NB4 (cell line): Measurements from ENCODE around the gene CCDC13.

Source experiments
- DNase-seq: peaks from one replicate; pipeline ENCODE4 v3.0.0; 2010; ENCODE audit warnings: low read depth
- H3K4me3 ChIP-seq: one replicate; pipeline ENCODE4 v1.5.1; 2011; ENCODE audit warnings: mild to moderate bottlenecking, low read depth, low read length, moderate library complexity
- MYC ChIP-seq: IDR thresholded peaks from 2 replicates; pipeline ENCODE4 v1.6.1; 2011; ENCODE audit warnings: low read depth, low read length
- POLR2A ChIP-seq: IDR thresholded peaks from 2 replicates; pipeline ENCODE4 v1.6.1; 2011; ENCODE audit warnings: mild to moderate bottlenecking; ENCODE audit not compliant: insufficient read length; ENCODE audit errors: extremely low read depth
- TF ChIP-seq, protein P1 (sequence below): IDR thresholded peaks from one replicate; pipeline ENCODE4 v1.5.1; 2012; ENCODE audit warnings: low read depth, low read length
- TF ChIP-seq, protein P2 (sequence below): IDR thresholded peaks from 2 replicates; pipeline ENCODE4 v1.6.1; 2011; ENCODE audit warnings: low read depth, low read length

The CCDC13 gene

DNA sequence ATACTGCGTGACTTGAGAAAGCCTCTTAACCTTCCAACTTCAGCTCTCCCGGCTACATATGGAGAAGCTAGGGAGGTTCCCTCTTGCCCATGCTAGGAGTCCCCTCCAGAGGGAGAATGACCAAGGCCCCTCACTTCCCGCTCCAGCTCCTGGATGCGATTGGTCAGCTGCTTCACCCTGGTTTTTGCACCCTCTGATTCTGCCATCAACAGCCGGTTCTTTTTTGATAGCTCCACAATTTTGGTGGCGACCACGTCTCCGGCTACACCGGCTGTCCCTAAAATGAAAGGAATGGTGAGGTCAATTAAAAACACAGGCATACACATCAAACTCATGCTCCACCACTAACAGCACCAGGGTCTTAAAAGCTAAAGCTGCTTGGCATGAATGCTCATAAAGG is 20.6 kb downstream of the CCDC13 start:
- no peak for DNase-seq
- TF ChIP-seq, protein P1, sequence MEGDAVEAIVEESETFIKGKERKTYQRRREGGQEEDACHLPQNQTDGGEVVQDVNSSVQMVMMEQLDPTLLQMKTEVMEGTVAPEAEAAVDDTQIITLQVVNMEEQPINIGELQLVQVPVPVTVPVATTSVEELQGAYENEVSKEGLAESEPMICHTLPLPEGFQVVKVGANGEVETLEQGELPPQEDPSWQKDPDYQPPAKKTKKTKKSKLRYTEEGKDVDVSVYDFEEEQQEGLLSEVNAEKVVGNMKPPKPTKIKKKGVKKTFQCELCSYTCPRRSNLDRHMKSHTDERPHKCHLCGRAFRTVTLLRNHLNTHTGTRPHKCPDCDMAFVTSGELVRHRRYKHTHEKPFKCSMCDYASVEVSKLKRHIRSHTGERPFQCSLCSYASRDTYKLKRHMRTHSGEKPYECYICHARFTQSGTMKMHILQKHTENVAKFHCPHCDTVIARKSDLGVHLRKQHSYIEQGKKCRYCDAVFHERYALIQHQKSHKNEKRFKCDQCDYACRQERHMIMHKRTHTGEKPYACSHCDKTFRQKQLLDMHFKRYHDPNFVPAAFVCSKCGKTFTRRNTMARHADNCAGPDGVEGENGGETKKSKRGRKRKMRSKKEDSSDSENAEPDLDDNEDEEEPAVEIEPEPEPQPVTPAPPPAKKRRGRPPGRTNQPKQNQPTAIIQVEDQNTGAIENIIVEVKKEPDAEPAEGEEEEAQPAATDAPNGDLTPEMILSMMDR = no peak
- TF ChIP-seq, protein P2, sequence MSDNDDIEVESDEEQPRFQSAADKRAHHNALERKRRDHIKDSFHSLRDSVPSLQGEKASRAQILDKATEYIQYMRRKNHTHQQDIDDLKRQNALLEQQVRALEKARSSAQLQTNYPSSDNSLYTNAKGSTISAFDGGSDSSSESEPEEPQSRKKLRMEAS = no peak
- TF ChIP-seq MYC = no peak
- TF ChIP-seq POLR2A = no peak
- H3K4me3 ChIP-seq = no peak overlapping the region

DNA sequence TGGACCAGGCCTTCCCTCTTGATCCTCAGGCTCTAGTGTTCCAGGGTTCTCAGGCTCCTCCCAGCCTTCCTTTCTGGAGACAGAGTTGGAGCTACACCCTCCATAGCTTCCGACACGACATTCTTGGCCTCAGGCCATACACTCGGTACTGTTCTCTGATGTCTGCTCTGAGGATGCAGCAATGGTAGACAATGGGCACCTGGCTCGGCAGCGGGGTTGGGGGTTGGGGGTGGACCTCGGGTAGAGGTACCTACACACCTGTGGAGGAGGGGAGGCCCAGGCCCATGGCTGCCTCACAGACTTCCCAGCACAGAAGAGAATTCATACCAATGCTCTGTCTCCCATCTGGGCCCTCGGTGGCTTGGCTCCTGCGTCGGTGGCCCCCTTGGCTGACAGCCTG is 21.4 kb downstream of the CCDC13 start:
- DNase-seq = no peak
- H3K4me3 ChIP-seq = no peak overlapping the region
- no peak for TF ChIP-seq POLR2A
- TF ChIP-seq, protein P1 = no peak
- no peak for TF ChIP-seq MYC
- TF ChIP-seq, protein P2 = no peak

DNA sequence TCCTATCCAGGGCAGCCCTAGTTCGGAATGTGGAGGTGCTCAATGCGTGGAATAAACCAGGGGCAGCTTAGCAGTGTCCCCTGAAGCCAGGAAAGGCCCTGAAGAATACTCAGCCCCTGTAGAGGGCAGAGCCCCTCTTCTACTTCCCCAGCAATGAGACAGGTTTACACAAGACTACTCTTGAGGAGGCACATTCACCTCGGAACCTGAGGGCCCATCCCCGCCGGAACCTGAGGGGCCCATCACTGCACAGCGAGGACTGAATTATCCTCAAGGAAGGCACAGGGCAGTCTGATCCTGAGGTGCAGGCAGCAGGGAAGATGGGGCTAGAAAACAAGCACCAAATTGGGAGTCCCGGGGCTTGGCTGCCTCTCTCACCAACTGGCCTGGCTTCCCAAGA is 22.2 kb downstream of the CCDC13 start:
- no peak for DNase-seq
- H3K4me3 ChIP-seq = no peak overlapping the region
- TF ChIP-seq, protein P2 = no peak
- TF ChIP-seq MYC = no peak
- TF ChIP-seq, protein P1 = no peak
- no peak for TF ChIP-seq POLR2A

DNA sequence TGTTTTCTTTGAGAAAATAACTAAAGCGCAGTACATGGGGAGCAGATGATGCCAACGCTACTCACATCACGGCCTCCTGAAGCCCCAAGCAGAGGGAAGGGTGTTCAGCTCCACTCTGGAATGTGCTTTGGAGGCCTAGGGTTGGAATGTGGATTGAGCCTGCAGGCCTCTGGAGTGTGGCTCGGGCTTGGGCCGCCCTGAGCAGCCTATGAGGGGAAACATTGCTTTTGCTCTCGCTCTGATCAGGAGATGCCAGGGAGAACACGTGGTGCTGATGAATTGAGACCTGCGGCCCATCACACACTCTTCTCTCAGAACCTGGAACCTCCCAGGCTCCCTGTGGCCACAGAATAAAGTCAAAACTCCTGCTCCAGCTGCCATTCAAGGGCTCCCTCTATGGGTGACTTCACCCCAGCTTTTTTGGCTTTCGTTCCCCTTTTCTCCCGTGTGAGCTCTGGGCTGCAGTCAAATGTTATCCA is 23.3 kb downstream of the CCDC13 start:
- TF ChIP-seq, protein P1 = peak; percentile 68
- no peak for TF ChIP-seq POLR2A
- TF ChIP-seq, protein P2 = peak; percentile 46; the same call in 1 of the 2 replicates
- DNase-seq = peak; percentile 54
- no peak overlapping the region for H3K4me3 ChIP-seq

DNA sequence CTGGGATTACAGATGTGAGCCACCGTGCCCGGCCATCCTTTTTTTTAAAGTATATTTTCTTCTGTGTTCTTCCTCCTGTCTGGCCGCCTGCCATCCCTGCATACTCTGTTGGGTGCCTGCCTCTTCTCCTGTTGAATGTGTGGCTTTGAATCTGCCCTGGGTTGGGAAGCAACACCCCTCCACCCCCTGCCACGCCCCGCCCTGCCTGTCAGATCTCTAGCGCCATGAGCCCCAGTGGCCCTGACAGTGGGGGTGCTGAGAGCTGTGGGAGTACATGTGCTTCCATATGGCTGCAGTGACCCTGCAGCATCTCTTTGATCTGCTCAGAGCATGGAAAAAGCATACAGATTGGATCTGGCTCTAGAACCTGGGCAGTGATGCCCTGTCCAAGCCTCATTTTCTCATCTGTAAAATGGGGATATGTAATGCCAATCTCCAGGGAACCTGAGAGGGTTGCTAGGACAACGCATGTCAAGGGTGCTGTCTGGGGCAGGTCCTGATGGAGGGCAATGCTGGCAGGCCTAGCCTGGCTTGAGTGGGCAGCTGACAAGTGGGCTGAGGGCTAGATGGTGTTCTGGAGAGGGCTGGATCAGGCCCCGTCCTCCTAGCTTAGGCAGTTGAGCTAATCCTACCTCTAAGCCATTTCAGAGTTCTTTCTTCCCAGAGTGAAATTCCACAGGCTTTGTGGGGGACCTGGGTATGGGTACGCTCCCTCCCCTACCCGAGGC is 23.9 kb downstream of the CCDC13 start:
- TF ChIP-seq, protein P2 = no peak
- TF ChIP-seq POLR2A (no peak), MYC (no peak)
- TF ChIP-seq, protein P1 = no peak
- no peak overlapping the region for H3K4me3 ChIP-seq
- no peak for DNase-seq
